ENCODE results near the gene GREB1. TPM values are rescaled to one million over a fixed set of nuclear protein-coding genes. Genes with fewer than 3 reads are reported as not detected.

GREB1 gene
- total and polyA plus RNA-seq, 3 experiments from 2014 or later: 0.16 to 0.94 (median 0.55) TPM

DNA sequence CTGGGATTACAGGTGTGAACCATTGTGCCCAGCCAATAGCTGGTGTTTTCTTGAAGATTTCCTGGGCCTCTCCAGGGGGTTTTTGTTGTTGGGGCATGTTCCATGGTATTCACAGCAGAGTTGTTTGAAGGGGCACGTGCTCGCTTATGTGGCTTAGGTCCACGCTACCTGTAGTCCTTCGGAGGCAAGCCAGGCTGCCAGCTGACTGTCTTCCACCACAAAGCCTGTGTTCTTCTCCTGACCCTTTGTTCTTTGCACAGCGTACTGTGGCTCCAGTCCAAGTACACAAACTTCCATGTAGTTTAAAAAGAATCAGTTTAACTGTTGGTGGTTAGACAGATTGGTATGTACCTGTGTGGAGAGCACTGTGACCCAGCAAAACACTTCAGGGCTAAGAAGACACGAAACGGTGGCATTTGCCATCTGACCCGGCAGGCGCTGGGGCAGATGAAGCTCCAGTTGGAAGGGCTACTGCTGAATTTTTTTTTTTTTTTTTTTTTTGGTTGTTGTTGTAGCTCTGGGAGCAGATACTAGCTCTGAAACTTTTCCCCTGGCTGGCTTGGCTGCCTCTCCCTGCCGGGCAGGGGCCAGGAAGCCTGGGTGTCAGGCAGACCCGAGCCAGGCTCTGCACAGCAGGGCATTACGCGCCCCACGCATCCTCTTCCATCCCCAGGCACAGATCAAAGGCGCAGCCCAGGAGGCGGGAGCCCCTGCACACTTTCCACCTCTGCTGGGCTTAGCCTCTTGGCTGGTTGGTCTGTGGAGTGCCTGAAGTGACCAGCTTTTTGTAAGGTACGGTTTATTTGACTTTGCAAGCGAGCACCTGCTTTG is 5.7 kb downstream of the GREB1 start:
- H3K4me3 ChIP-seq (ENCODE audit: low read length): no peak overlapping the region
- ChIA-PET POLR2A (no interaction called here), CTCF (no interaction called here)
- no peaks in the 10 kb centered on the region for H3K36me3 ChIP-seq (ENCODE audit: insufficient read depth, low read length)
- H3K4me3 Mint-ChIP-seq: no peak overlapping the region
- H3K27me3 ChIP-seq (ENCODE audit: insufficient read depth, low read length, poor library complexity, severe bottlenecking): peaks cover 4% of the 10 kb centered on the region
- no peaks in the 10 kb centered on the region for H3K36me3 Mint-ChIP-seq
- H3K4me1 Mint-ChIP-seq: no peaks in the 10 kb centered on the region
- H3K27ac Mint-ChIP-seq: no peak overlapping the region
- no peaks in the 10 kb centered on the region for H3K4me1 ChIP-seq (ENCODE audit: insufficient read depth, low read length)
- no peaks in the 10 kb centered on the region for H3K9me3 ChIP-seq (ENCODE audit: low read length)
- DNase-seq: no peak
- peaks cover 0 to 1% (median 0%) of the 10 kb centered on the region in 5 donors for H3K9me3 Mint-ChIP-seq
- no peak overlapping the region for H3K27ac ChIP-seq (ENCODE audit: low read depth, low read length)
- H3K27me3 Mint-ChIP-seq: peaks cover 12 to 59% of the 10 kb centered on the region in 2 donors

- Histone ChIP-seq H3K4me3 (ENCODE audit: low read length) (no peak overlapping the region), H3K36me3 (ENCODE audit: insufficient read depth, low read length) (no peaks in the 10 kb centered on the region), H3K4me1 (ENCODE audit: insufficient read depth, low read length) (no peaks in the 10 kb centered on the region), H3K27ac (ENCODE audit: low read depth, low read length) (no peak overlapping the region), H3K9me3 (ENCODE audit: low read length) (no peaks in the 10 kb centered on the region), H3K27me3 (ENCODE audit: insufficient read depth, low read length, poor library complexity, severe bottlenecking) (peaks cover 4% of the 10 kb centered on the region)
- H3K9me3 Mint-ChIP-seq: peaks cover 0 to 1% (median 0%) of the 10 kb centered on the region in 5 donors
- H3K27ac Mint-ChIP-seq: peak overlapping the region in 1 of 8 donors; percentile 1
- no peaks in the 10 kb centered on the region for H3K4me1 Mint-ChIP-seq
- H3K27me3 Mint-ChIP-seq: peaks cover 14 to 56% of the 10 kb centered on the region in 2 donors
- no peak for DNase-seq
- ChIA-PET POLR2A (no interaction called here), CTCF (no interaction called here)
- H3K4me3 Mint-ChIP-seq: no peak overlapping the region
- H3K36me3 Mint-ChIP-seq: no peaks in the 10 kb centered on the region
Measured at GRCh38 chr2:11540148-11540995, 6.5 kb downstream of the GREB1 start.

DNA sequence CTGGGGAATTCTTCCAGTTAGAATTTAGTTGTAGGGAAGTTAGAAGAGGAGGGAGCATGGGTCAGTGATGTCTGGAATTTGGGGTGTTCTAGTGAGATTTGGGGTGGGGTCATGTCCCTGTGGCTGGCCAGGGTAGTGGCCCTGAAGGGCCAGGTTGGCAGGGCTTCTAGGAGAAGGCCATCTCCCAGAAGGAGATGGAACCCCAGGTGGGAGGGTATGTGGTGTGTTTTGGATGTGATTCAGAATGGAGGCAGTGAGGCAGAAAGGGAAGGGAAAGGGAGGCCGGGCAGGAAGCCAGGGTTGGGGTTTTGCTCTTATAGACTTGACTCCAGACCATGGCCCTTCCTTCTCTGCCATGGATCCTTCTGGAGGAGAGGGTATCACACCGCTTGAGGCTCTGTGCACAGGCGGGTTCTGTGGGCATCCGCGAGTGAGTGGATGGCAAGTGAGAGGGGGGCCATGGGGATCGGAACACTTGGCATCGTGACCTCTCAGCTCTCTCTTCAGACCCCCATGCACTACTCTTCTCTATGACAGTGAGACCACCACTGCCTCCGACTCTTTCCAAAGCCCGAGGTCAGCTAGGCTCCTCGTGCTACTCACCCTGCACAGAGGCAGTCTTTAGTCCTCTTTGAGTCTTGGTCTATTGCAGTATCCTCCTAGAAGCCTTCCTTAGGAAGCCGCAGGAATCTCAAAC is 7.3 kb downstream of the GREB1 start:
- CTCF ChIA-PET: no interaction called here
- Mint-ChIP-seq H3K4me3 (no peak overlapping the region), H3K4me1 (no peaks in the 10 kb centered on the region)

DNA sequence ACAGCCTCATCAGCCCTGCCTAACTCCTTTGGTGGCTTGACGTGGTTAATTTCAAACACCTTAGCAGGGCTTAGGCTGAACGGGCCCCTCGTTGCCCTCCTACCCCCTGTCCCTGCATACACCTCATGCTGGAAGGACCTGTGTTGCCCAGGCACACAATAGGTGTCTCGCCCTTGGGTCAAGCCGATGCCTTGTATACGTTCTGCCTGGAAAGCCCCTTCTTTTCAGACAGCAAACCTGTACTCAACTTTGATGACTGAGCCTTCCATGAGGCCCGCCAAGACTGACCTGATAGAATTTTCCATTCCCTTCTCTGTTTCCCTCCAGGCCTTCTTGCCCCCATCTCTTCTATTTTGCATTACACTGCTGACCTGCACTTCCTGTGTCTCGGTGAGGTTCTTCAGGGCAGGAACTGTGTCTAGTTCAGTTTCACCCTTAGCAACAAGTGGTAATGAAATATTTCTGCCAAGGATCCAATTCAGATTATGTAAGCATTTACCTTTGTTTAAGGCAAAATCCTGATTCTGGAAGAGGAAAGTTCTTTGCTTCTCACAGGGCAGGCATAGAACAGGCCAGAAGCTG is 7.9 kb downstream of the GREB1 start:
- Mint-ChIP-seq H3K4me3 (no peak overlapping the region), H3K9me3 (peaks cover 0 to 1% (median 0%) of the 10 kb centered on the region in 5 donors), H3K27ac (no peak overlapping the region), H3K36me3 (no peaks in the 10 kb centered on the region), H3K27me3 (peaks cover 14 to 50% of the 10 kb centered on the region in 2 donors), H3K4me1 (no peaks in the 10 kb centered on the region)
- peaks cover 4% of the 10 kb centered on the region for H3K27me3 ChIP-seq (ENCODE audit: insufficient read depth, low read length, poor library complexity, severe bottlenecking)
- H3K27ac ChIP-seq (ENCODE audit: low read depth, low read length): no peak overlapping the region
- ChIA-PET CTCF (no interaction called here), POLR2A (no interaction called here)
- H3K36me3 ChIP-seq (ENCODE audit: insufficient read depth, low read length): no peaks in the 10 kb centered on the region
- no peak for DNase-seq
- no peak overlapping the region for H3K4me3 ChIP-seq (ENCODE audit: low read length)
- no peaks in the 10 kb centered on the region for H3K4me1 ChIP-seq (ENCODE audit: insufficient read depth, low read length)
- H3K9me3 ChIP-seq (ENCODE audit: low read length): no peaks in the 10 kb centered on the region

More for the DNA sequence above, 7.3 kb downstream of the GREB1 start:
- Histone ChIP-seq H3K4me1 (ENCODE audit: insufficient read depth, low read length) (no peaks in the 10 kb centered on the region), H3K27ac (ENCODE audit: low read depth, low read length) (no peak overlapping the region), H3K36me3 (ENCODE audit: insufficient read depth, low read length) (no peaks in the 10 kb centered on the region), H3K9me3 (ENCODE audit: low read length) (no peaks in the 10 kb centered on the region), H3K4me3 (ENCODE audit: low read length) (no peak overlapping the region), H3K27me3 (ENCODE audit: insufficient read depth, low read length, poor library complexity, severe bottlenecking) (peaks cover 4% of the 10 kb centered on the region)
- Mint-ChIP-seq H3K9me3 (peaks cover 0 to 1% (median 0%) of the 10 kb centered on the region in 5 donors), H3K27ac (peak overlapping the region in 1 of 8 donors; percentile 1), H3K27me3 (peaks cover 14 to 56% of the 10 kb centered on the region in 2 donors), H3K36me3 (no peaks in the 10 kb centered on the region)
- POLR2A ChIA-PET: no interaction called here
- DNase-seq: no peak

- Mint-ChIP-seq H3K9me3 (peaks cover 0 to 1% (median 0%) of the 10 kb centered on the region in 5 donors), H3K4me3 (no peak overlapping the region), H3K27me3 (peaks cover 14 to 50% of the 10 kb centered on the region in 2 donors), H3K4me1 (no peaks in the 10 kb centered on the region), H3K36me3 (no peaks in the 10 kb centered on the region), H3K27ac (no peak overlapping the region)
- no peak overlapping the region for H3K4me3 ChIP-seq (ENCODE audit: low read length)
- ChIA-PET POLR2A (no interaction called here), CTCF (no interaction called here)
- no peaks in the 10 kb centered on the region for H3K4me1 ChIP-seq (ENCODE audit: insufficient read depth, low read length)
- no peak overlapping the region for H3K27ac ChIP-seq (ENCODE audit: low read depth, low read length)
- no peaks in the 10 kb centered on the region for H3K9me3 ChIP-seq (ENCODE audit: low read length)
- DNase-seq: no peak
- H3K27me3 ChIP-seq (ENCODE audit: insufficient read depth, low read length, poor library complexity, severe bottlenecking): peaks cover 4% of the 10 kb centered on the region
- H3K36me3 ChIP-seq (ENCODE audit: insufficient read depth, low read length): no peaks in the 10 kb centered on the region
Measured at GRCh38 chr2:11542275-11542819, 8.5 kb downstream of the GREB1 start.

GRCh38 chr2:11543337-11544216 is 9.7 kb downstream of the GREB1 start:
- H3K4me3 Mint-ChIP-seq: no peak overlapping the region
- DNase-seq: no peak

DNA sequence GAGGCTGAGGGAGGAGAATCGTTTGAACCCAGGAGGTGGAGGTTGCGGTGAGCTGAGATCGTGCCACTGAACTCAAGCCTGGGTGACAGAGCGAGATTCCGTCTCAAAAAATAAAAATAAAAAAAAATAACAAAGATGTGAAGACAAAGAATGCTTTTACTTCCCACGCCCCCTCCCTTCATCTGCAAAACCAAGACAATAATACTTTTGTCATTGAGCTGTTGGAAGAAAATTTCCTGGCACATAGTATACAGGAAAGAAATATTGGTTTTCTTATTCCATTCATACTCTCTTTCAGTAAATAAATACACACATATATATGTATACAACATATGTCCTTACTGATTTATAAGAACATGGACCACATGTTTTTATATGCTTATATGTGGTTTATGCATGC is 12.2 kb downstream of the GREB1 start:
- Mint-ChIP-seq H3K4me3 (no peak overlapping the region), H3K4me1 (no peaks in the 10 kb centered on the region), H3K27me3 (peaks cover 11 to 43% of the 10 kb centered on the region in 2 donors), H3K9me3 (peaks cover 0 to 4% (median 1%) of the 10 kb centered on the region in 5 donors), H3K36me3 (peaks cover 0 to 3% (median 0%) of the 10 kb centered on the region in 3 donors), H3K27ac (no peak overlapping the region)
- H3K9me3 ChIP-seq (ENCODE audit: low read length): no peaks in the 10 kb centered on the region
- H3K4me3 ChIP-seq (ENCODE audit: low read length): no peak overlapping the region
- H3K27ac ChIP-seq (ENCODE audit: low read depth, low read length): no peak overlapping the region
- DNase-seq: no peak
- ChIA-PET CTCF (interaction anchor here (0.6 kb wide), 1 partner anchor 17 kb away, joined by 3 read pairs; no protein-coding TSS in a partner anchor), POLR2A (no interaction called here)
- no peaks in the 10 kb centered on the region for H3K36me3 ChIP-seq (ENCODE audit: insufficient read depth, low read length)
- H3K27me3 ChIP-seq (ENCODE audit: insufficient read depth, low read length, poor library complexity, severe bottlenecking): peaks cover 4% of the 10 kb centered on the region
- no peaks in the 10 kb centered on the region for H3K4me1 ChIP-seq (ENCODE audit: insufficient read depth, low read length)

More at GRCh38 chr2:11543337-11544216, 9.7 kb downstream of the GREB1 start:
- Mint-ChIP-seq H3K27ac (no peak overlapping the region), H3K9me3 (peaks cover 0 to 1% (median 0%) of the 10 kb centered on the region in 5 donors), H3K4me1 (no peaks in the 10 kb centered on the region), H3K27me3 (peaks cover 14 to 56% of the 10 kb centered on the region in 2 donors), H3K36me3 (no peaks in the 10 kb centered on the region)
- ChIA-PET CTCF (no interaction called here), POLR2A (no interaction called here)
- Histone ChIP-seq H3K4me1 (ENCODE audit: insufficient read depth, low read length) (no peaks in the 10 kb centered on the region), H3K4me3 (ENCODE audit: low read length) (no peak overlapping the region), H3K36me3 (ENCODE audit: insufficient read depth, low read length) (no peaks in the 10 kb centered on the region), H3K27ac (ENCODE audit: low read depth, low read length) (no peak overlapping the region), H3K27me3 (ENCODE audit: insufficient read depth, low read length, poor library complexity, severe bottlenecking) (peaks cover 4% of the 10 kb centered on the region), H3K9me3 (ENCODE audit: low read length) (no peaks in the 10 kb centered on the region)
